Spleen (tissue), 11 donors: Measurements from ENCODE around the gene TCAF2. TPM values are rescaled to one million over a fixed set of nuclear protein-coding genes. Genes with fewer than 3 reads are reported as not detected.
"Not testable (repeated sequence)": the region's sequence is repeated elsewhere in the genome, so short reads cannot be mapped to it uniquely, and the experiment has no call there.

Experiments used
- DNase-seq: peaks from one replicate; pipeline ENCODE4 v3.0.0-alpha.2; 2020
- H3K27ac ChIP-seq, 8 donors: fragments of 200-600 bp; sonication (generic) in 7 of 8; 1 replicate in 4 of 8; 2 replicates in 4 of 8; pipeline versions ENCODE4 v1.5.0 to v1.8.0; 2016 to 2021; ENCODE audit warnings: inconsistent platforms in 4 of 8, mild to moderate bottlenecking in 4 of 8, moderate library complexity in 1 of 8
- H3K27me3 ChIP-seq, 7 donors: fragments of 200-600 bp; sonication (generic) in 6 of 7; replicated peaks in 1 of 7; 1 replicate in 4 of 7; 2 replicates in 3 of 7; pipeline versions ENCODE4 v1.5.0 to v1.8.0; 2016 to 2021; ENCODE audit warnings: inconsistent platforms in 3 of 7, mild to moderate bottlenecking in 1 of 7
- H3K36me3 ChIP-seq, 6 donors: fragments of 200-600 bp; sonication (generic) in 5 of 6; 1 replicate in 4 of 6; 2 replicates in 2 of 6; pipeline versions ENCODE4 v1.5.0 to v1.8.0; 2016 to 2021; ENCODE audit warnings: inconsistent platforms in 2 of 6
- H3K4me1 ChIP-seq, 6 donors: fragments of 200-600 bp; sonication (generic) in 5 of 6; 1 replicate in 3 of 6; 2 replicates in 3 of 6; pipeline versions ENCODE4 v1.5.0 to v1.8.0; 2016 to 2021; ENCODE audit warnings: inconsistent platforms in 3 of 6
- H3K4me3 ChIP-seq, 8 donors: fragments of 200-600 bp; sonication (generic) in 7 of 8; 1 replicate in 4 of 8; 2 replicates in 4 of 8; pipeline versions ENCODE4 v1.5.0 to v1.8.0; 2016 to 2021; ENCODE audit warnings: inconsistent platforms in 4 of 8, mild to moderate bottlenecking in 4 of 8, moderate library complexity in 2 of 8
- H3K9me3 ChIP-seq, 8 donors: fragments of 200-600 bp; sonication (generic) in 7 of 8; 1 replicate in 4 of 8; 2 replicates in 4 of 8; pipeline versions ENCODE4 v1.5.0 to v1.8.0; 2016 to 2021; ENCODE audit warnings: inconsistent platforms in 4 of 8
- whole genome bisulfite sequencing, 5 donors: extraction: QIAGEN DNeasy Blood & Tissue Kit in 3 of 5; methylation state at CpG; one replicate each; pipeline versions ENCODE4 v1.1.5 to v1.1.7; 2013 to 2018; 5-methylcytosine and 5-hydroxymethylcytosine counted together
- intact Hi-C: fragments of 100-400 bp; cut with DNase I; formaldehyde crosslinking; loops from one replicate; pipeline ENCODE4 v1.15.0; 2023; ENCODE audit warnings: low total_unique reads
- polyA plus RNA-seq, 3 donors: library from polyadenylated mRNA; stranded (reverse); fragments of 200-250 nt; gene quantifications; one replicate each; pipeline ENCODE4 v1.2.1, GENCODE V29; 2013
- small RNA-seq, 4 donors: library from RNA; depleted of rRNA; stranded (forward); fragments of <200 nt; gene quantifications; one replicate each; pipeline ENCODE3, GENCODE V24; 2016
- total RNA-seq, 7 donors: library from RNA; depleted of rRNA in 3 of 7; stranded (reverse); fragments of >200 nt in 3 of 7; fragmentation: NEBNext Ultra II Directional in 4 of 7; extraction: Animal tissue kit (Norgen Biotek cat#: 25700) in 4 of 7; gene quantifications; one replicate each; pipeline versions ENCODE4 v1.1.0 to v1.2.1, GENCODE V29; 2016 to 2021
- donor health status: healthy with polysubstance abuse.
- donor health status: DM: no; HTN: no; CAD: no; lungs with moderate emphysema.
- donor health status: DM: no; HTN: no; CAD: no.
- donor health status: Bipolar disorder and iron deficiency.
- donor health status: healthy.
- donor health status: DM: no; HTN: no; CAD: no.
- donor health status: DM: yes; HTN: yes; CAD: no.

The TCAF2 gene
- total and polyA plus RNA-seq, 10 donors, result 1.0 to 12.3 (median 5.0) TPM

GRCh38 chr7:143649902-143650301, 29.1 kb downstream of the TCAF2 start:
- H3K9me3 ChIP-seq, DNase-seq, H3K27me3 ChIP-seq, intact Hi-C loops, H3K36me3 ChIP-seq, H3K4me1 ChIP-seq, H3K27ac ChIP-seq, H3K4me3 ChIP-seq: not testable (repeated sequence)
- WGBS, 5 donors, result 100% methylated on average over 2 of the region's 3 CpGs; no CpG with 5 or more reads in 3 of the 5 donors

- DNase-seq, H3K4me1 ChIP-seq, H3K9me3 ChIP-seq, H3K4me3 ChIP-seq, H3K27me3 ChIP-seq, H3K36me3 ChIP-seq, H3K27ac ChIP-seq, intact Hi-C loops: not testable (repeated sequence)
- WGBS, 5 donors, result no CpG with 5 or more reads among the region's 8 CpGs
Measured at GRCh38 chr7:143650447-143650846, 29.7 kb downstream of the TCAF2 start.

Small RNA genes within 50 kb of the gene (small RNA-seq; reads per million reads assigned to genes)
- 0 reads per million in 4 donors for gene AC073264.2
- gene RNU6-162P, result 0 reads per million in 4 donors

Other genes starting within 250 kb of the TCAF2 start
- 100 to 1,000 TPM; 104 to 439 (median 211) TPM for gene ZYX, start 239.6 kb upstream of the TCAF2 start, total RNA-seq
- gene ZYX, start 239.6 kb upstream of the TCAF2 start, polyA plus RNA-seq, result 10 to 100 TPM; 50.3 to 95.6 (median 53.6) TPM
- gene EPHA1, start 212.1 kb upstream of the TCAF2 start, total RNA-seq, result 1 to 10 TPM; 1.3 to 4.5 (median 3.8) TPM
- 1 to 10 TPM in 2 of 3 donors, under 1 TPM in 1; 0.80 to 1.5 (median 1.1) TPM for gene EPHA1, start 212.1 kb upstream of the TCAF2 start, polyA plus RNA-seq
- 1 to 10 TPM in 2 of 7 donors, under 1 TPM in 3, not detected in 2; 0.30 to 2.2 (median 0.85) TPM for gene TAS2R60, start 177.5 kb upstream of the TCAF2 start, total RNA-seq
- gene TAS2R60, start 177.5 kb upstream of the TCAF2 start, polyA plus RNA-seq, result not detected
- gene TAS2R41, start 143.1 kb upstream of the TCAF2 start, total RNA-seq, result under 1 TPM in 3 of 7 donors, not detected in 4; 0.41 to 0.95 (median 0.55) TPM
- gene TAS2R41, start 143.1 kb upstream of the TCAF2 start, polyA plus RNA-seq, result not detected
- gene CTAGE15, start 49.2 kb upstream of the TCAF2 start, total RNA-seq, result 1 to 10 TPM in 2 of 7 donors, under 1 TPM in 2, not detected in 3; 0.13 to 2.8 (median 1.0) TPM
- under 1 TPM in 2 of 3 donors, not detected in 1; 0.09 to 0.11 TPM for gene CTAGE15, start 49.2 kb upstream of the TCAF2 start, polyA plus RNA-seq
- gene CTAGE6, start 136.7 kb downstream of the TCAF2 start, total RNA-seq, result 1 to 10 TPM in 3 of 7 donors, under 1 TPM in 3, not detected in 1; 0.46 to 2.6 (median 0.92) TPM
- gene CTAGE6, start 136.7 kb downstream of the TCAF2 start, polyA plus RNA-seq, result under 1 TPM in 1 of 3 donors, not detected in 2; 0.10 TPM